Stimulated activated CD4-positive, alpha-beta T cell treated with anti-CD3 and anti-CD28 coated beads, Interleukin-15, amount 100 ng/mL, for 24 hours (primary cell): Measurements from ENCODE around the gene ZC3H18.
A peak's percentile ranks its signal among the peaks of the same experiment; 100 is the strongest.
"Not testable (repeated sequence)": the region's sequence is repeated elsewhere in the genome, so short reads cannot be mapped to it uniquely, and the experiment has no call there.

Experiments used
- DNase-seq: peaks from one replicate; pipeline ENCODE4 v3.0.0-alpha.2; 2020

The ZC3H18 gene

GRCh38 chr16:88609426-88609825, 39.2 kb downstream of the ZC3H18 start:
- not testable (repeated sequence) for DNase-seq

DNA sequence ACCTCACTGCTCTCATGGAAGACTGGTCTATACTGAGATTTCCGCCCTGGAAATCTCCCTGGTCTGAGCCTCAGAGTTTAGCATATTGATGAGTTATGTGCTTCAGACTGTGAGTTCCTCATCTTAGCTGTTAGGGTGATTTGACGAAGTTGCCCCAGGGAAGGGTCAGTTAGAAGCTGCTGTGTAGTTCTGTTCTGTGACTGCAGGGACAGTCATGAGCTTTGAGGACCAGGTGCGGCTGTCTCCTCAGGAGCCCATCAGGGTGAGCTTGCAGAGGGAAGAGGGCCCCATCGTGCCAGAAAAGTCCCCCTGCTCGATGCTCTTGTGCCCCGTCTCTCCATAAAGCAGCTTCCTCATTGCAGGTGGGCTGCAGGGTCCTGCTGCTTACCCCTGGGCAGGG, 39.9 kb downstream of the ZC3H18 start:
- DNase-seq: no peak

- no peak for DNase-seq
Observed at GRCh38 chr16:88610909-88611812, 41.0 kb downstream of the ZC3H18 start.

- DNase-seq: no peak
Observed at GRCh38 chr16:88613293-88613692, 43.1 kb downstream of the ZC3H18 start.

- DNase-seq: no peak
Observed at GRCh38 chr16:88613911-88614817, 44.0 kb downstream of the ZC3H18 start.

DNA sequence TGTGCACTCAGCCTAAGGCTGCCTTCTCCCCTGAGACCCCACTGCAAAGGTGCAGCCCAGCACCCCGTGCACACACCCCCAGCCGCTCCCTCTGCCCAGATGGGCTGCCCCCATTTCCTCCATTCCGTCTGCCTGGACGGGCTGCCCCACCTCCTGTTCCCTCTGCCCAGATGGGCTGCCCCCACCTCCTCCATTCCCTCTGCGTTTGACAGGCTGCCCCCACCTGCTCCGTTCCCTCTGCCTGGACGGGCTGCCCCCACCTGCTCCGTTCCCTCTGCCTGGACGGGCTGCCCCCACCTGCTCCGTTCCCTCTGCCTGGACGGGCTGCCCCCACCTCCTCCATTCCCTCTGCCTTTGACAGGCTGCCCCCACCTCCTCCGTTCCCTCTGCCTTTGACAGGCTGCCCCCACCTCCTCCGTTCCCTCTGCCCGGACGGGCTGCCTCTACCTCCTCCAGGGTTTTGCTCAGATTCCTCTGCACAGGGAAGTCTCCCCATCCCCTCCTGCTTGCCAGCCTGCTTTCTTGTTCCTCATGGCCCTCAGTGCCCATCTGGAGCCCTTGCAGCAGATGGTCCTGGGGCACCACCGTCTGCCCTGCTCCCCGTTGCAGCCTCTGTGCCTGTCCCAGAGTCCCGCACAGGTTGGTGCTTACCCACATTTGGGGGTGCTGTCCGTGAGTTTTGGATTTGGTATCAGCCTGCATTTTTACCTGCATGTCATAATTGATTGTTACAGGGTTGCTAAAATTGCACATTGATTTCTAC, 44.8 kb downstream of the ZC3H18 start:
- DNase-seq: no peak

DNA sequence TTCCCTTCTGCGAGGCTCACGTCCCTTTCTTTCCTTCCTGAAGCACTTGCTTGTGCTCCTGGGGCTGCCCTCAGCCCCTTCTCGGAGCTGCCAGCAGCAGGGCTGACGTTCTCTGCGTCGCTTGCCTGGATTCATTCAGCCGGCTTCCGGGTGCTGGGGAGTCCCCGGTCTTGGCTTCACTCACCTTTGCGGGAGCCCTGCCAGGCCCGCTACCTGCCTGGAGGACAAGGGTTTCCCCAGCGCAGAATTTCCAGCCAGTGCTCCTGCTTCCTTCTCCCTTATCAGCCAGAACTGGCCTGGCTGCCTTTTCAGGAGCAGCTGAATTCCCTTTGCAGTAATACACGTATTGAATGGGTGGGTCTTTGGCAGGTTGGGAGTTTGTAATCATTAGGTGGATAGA, 46.1 kb downstream of the ZC3H18 start:
- no peak for DNase-seq

DNA sequence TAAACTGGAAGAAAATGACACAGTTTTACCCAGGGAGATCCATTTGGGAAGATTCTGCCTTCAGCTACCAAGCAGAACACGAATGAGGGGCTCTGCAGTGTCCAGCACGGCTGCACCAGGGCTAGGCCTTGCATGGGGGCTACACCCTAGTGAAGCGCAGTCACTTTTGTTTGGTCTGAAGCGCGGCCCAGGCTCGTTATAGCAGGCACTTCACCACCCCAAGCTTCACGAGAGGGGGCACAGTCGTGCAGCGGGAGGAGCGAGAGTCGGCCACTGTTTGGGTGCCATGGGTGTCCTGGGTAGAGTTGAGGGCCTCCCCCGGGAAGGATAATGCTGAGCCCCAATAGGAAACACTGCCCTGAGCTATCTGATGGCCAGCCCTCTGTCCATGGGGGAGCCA, 46.5 kb downstream of the ZC3H18 start:
- DNase-seq: no peak

GRCh38 chr16:88617268-88618031, 47.2 kb downstream of the ZC3H18 start:
- no peak for DNase-seq

- DNase-seq: no peak
Observed at GRCh38 chr16:88618182-88618955, 48.2 kb downstream of the ZC3H18 start.

DNA sequence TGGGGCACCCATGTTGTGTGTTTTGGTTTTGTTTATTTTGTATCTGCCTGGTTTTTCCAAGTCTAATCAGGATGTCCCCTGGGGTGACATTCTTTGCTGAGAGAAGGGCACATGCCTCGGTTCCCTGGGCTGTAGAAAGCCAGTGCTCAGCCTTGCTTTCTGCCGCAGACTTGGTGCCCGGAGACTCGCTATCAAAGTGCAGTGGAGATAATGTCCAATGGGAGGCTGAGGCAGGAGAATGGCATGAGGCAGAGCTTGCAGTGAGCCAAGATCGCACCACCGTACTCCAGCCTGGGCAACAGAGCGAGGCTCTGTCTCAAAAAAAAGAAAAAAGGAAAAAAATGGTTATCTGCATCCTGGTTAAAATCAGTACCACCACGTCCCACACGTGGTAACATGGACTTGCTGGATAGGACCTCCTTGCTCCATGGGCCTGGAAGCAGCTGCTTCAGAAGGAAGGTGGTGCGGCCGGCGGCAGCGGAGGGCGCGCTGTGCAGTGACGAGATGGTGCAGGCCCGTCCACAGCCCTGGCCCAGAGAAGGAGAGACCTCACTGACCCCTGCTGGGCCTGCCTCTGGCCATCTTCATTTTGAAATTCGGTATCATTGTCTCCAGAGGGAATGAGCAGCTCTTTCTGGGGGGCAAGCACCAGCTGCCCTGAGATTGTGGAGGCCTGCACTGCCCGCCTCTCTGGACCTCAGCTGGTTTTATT, 48.9 kb downstream of the ZC3H18 start:
- no peak for DNase-seq

DNA sequence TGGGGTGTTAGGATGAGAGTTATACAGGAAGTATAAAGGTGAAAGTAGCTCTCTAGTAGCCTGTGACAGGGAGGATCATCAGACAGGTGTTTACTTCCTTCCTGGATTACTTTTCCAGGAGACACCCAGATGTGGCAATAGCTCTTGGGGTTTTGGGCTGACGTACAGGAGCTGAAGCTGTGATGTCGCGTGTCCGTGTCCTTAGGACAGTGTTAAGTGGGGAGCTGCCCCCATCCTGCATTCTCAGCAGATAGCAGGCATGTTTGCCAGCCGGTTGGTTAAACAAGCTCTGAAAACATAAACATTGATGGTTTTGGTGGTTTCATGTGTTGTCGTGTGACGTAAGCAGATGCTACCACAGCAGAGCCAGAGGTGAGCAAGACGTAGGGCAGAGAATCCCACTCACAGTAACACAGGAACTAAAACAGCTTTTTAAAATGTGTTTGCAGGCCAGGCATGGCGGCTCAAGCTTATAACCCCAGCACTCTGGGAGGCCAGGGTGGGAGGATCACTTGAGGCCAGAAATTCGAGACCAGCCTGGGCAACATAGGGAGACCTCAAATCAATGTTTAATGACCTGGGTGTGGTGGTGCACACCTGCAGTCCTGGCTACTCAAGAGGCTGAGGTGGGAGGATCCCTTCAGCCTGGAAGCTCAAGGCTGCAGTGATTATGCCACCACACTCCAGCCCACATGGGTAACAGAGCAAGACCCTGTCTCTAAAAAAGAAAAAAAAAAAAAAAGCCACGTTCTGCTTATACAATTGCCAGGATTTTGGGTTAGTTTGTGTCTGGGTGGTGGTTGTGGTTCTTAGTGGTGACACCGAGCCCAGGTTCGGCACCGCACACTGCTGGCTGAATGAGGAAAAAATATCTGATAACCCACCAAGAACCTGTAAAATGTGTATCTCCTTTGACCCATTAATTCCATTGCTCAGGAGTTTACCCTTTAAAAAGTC, 49.9 kb downstream of the ZC3H18 start:
- peak; percentile 34 for DNase-seq

- no peak for DNase-seq
Observed at GRCh38 chr16:88622125-88622524, 51.9 kb downstream of the ZC3H18 start.

DNA sequence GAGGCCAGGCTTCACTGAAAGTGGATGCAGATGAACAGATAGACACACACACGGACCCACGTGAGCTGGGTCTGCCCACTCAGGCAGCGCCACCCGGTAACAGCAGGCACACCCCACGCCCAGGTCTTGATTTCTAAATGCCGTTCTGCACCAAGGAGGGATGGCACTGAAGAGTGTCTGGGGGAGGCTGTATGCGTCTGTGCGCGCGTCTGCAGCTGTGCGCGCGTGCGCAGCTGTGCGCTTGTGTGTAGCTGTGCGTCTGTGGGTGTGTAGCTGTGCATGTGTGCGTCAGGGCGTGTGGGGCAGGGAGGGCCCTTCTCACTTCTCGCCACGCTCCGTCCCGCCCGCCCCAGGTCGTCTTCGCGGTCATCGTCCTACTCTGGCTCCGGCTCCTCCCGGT, 52.7 kb downstream of the ZC3H18 start:
- DNase-seq: no peak

GRCh38 chr16:88623858-88624257, 53.7 kb downstream of the ZC3H18 start:
- no peak for DNase-seq

- DNase-seq: no peak
Observed at GRCh38 chr16:88624481-88624880, 54.3 kb downstream of the ZC3H18 start.

DNA sequence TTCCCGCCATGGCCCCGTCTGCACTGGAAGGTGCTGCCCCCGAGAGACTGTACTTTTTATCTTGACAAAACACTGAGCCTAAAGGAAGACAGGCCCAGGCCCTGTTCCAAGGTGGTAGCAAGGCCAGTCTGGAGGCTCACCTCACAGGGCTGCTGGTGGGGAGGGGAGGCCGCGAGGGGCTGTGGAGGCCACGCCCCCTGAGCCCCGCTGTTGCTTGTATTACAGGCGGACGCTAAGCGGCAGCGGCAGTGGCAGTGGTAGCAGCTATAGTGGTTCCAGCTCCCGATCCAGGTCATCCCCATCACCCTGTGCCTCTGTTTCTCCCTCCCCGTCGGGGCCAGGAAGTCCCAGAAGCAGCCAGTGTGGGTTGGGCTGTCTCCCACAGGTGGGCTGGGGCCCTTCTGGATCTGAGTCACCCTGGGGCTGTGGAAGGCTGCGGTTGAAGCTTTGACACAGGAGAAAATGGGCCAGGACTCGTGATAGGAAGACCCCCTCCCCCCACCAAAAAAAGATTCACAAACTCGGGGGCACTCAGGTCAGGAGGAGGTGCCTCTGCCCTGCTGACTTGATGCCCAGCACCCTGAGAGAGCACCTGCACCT, 54.9 kb downstream of the ZC3H18 start:
- DNase-seq: peak; percentile 22

GRCh38 chr16:88626646-88627045, 56.4 kb downstream of the ZC3H18 start:
- no peak for DNase-seq
